ENCODE measurements around the gene NAA25. TPM values are rescaled to one million over a fixed set of nuclear protein-coding genes. Genes with fewer than 3 reads are reported as not detected.

NAA25 gene
- total and polyA plus RNA-seq, 8 donors: 17.3 to 33.9 (median 25.9) TPM

DNA sequence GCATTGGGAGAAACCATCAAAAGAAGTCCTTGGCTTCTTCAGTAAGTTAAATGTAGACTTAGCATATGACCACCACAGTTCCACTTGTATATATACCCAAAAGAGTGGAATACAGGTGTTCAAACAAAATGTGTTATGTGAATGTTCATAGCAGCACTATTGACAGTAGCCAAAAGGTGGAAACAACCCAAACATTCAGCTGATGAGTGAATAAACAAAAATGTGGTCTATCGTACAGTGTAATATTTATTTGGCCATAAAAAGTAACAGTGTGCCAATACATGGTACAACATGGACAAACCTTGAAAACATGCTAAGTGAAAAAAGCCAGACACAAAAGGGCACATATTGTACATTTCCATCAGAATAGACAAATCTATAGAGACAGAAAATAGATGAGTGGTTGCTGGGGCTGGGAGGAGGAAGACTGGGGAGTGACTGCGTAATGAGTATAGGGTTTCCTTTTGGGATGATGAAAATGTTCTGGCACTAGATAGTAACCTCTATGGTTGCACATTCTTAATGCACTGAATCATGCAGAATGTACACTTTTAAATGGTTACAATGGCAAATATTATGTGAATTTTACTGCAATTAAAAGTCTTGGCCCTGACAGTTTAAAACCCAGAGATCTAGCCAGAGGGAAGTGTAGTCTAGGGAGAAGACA, 89.9 kb downstream of the NAA25 start:
- peaks cover 9 to 55% of the 10 kb centered on the region in 2 donors for H3K4me1 ChIP-seq
- intact Hi-C loops (cut with DNase I): no loop called here
- DNase-seq: no peak
- no peak for ATAC-seq
- peaks cover 0 to 53% of the 10 kb centered on the region in 2 donors for H3K36me3 ChIP-seq
- no peaks in the 10 kb centered on the region for H3K27me3 ChIP-seq
- TF ChIP-seq, protein P1, sequence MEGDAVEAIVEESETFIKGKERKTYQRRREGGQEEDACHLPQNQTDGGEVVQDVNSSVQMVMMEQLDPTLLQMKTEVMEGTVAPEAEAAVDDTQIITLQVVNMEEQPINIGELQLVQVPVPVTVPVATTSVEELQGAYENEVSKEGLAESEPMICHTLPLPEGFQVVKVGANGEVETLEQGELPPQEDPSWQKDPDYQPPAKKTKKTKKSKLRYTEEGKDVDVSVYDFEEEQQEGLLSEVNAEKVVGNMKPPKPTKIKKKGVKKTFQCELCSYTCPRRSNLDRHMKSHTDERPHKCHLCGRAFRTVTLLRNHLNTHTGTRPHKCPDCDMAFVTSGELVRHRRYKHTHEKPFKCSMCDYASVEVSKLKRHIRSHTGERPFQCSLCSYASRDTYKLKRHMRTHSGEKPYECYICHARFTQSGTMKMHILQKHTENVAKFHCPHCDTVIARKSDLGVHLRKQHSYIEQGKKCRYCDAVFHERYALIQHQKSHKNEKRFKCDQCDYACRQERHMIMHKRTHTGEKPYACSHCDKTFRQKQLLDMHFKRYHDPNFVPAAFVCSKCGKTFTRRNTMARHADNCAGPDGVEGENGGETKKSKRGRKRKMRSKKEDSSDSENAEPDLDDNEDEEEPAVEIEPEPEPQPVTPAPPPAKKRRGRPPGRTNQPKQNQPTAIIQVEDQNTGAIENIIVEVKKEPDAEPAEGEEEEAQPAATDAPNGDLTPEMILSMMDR (IDR thresholded peaks at IDR 0.05): no peak
- H3K4me3 ChIP-seq: no peak overlapping the region
- no peaks in the 10 kb centered on the region for H3K9me3 ChIP-seq
- H3K27ac ChIP-seq: no peak overlapping the region

DNA sequence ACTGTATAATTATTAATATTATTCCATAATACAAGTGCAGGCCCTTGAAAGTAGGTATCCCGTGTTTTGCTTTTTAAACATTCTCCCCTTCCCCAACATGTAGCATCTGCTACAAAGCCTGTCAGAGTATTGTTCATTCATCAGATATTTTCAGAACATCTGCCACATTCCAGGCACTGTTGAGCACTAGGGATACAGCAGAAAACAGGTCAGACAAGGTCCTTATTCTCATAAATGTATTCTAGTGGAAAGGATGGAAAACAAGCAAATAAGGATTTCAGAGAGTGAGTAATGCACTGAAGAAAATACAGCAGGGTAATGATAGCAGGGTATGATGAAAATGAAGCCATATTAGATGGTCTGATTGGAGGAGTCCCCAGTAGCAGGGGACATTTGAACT, 91.5 kb downstream of the NAA25 start:
- no peak overlapping the region for H3K27ac ChIP-seq

DNA sequence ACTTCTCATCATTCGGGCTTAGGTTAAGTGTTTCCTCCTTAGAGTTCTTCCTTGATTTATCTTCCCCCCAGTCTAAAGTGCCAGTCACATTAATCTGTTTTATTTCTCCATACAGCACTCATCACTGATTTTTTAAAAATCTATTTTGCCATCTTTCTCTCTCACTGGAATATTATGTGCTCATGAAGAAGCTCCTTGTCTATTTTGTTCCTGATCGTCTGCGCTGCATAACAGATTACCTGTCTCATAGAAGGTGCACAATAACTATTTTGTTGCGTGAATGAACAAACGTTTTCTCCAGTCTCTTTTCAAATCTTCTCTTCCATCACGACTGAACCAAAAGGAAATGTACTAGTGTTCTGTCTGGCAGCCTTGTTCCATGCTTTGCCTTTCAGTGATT, 92.6 kb downstream of the NAA25 start:
- Histone ChIP-seq H3K4me3 (no peak overlapping the region), H3K4me1 (peaks cover 18 to 69% of the 10 kb centered on the region in 2 donors), H3K36me3 (peaks cover 0 to 25% of the 10 kb centered on the region in 2 donors), H3K27me3 (no peaks in the 10 kb centered on the region), H3K27ac (peak overlapping the region in 1 of 2 donors; percentile 96), H3K9me3 (no peaks in the 10 kb centered on the region)
- TF ChIP-seq, protein P1 (IDR thresholded peaks at IDR 0.05): no peak
- DNase-seq (no peak), ATAC-seq (no peak)
- intact Hi-C loops (cut with DNase I): no loop called here

More for the DNA sequence above, 91.5 kb downstream of the NAA25 start:
- no peak for DNase-seq
- Histone ChIP-seq H3K4me3 (no peak overlapping the region), H3K9me3 (no peaks in the 10 kb centered on the region), H3K27me3 (no peaks in the 10 kb centered on the region), H3K36me3 (peaks cover 0 to 36% of the 10 kb centered on the region in 2 donors), H3K4me1 (peaks cover 12 to 60% of the 10 kb centered on the region in 2 donors)
- ATAC-seq: no peak
- TF ChIP-seq, protein P1 (IDR thresholded peaks at IDR 0.05): no peak
- intact Hi-C loops (cut with DNase I): no loop called here

DNA sequence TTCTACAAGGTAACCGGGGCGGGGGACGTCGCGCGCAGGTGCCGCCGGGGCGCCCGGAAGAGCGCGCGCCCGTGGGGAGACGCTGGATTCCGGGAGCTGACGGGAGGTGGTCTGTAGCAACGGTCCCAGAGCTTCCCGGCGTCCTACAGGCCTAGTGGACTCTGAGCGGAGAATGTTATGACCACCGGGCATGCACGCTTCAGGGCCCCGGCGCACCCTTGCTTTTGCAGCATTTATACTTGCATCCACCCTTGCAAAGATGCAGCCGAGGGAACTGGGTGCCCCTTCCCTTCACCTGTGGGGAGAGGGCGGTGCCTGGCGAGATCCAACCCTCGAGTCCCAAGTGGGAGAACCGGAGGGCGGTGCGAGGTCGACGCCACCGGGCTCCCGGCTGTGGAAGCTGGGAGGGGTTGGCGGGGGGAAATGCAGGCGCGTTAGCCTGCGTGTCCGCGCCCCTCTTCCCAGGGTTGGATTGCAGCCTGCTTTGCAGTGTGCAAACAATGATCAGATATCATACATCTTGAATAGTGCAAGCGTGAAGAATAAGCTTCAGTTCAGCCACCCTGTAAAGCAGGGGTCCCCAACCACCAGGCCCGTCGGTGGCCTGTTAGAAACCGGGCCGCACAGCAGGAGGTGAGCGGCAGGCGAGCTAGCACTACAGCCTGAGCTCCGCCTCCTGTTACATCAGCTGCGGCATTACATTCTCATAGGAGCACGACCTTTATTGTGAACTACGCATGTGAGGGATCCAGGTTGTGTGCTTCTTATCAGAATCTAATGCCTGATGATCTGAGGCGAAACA, 94.8 kb downstream of the NAA25 start:
- ATAC-seq: peak; percentile 60

More for the DNA sequence above, 94.8 kb downstream of the NAA25 start:
- Histone ChIP-seq H3K27me3 (no peaks in the 10 kb centered on the region), H3K36me3 (peaks cover 0 to 9% of the 10 kb centered on the region in 2 donors), H3K9me3 (no peaks in the 10 kb centered on the region), H3K4me1 (peaks cover 18 to 61% of the 10 kb centered on the region in 2 donors), H3K27ac (peak overlapping the region; percentile 83 to 96), H3K4me3 (peak overlapping the region; percentile 71 to 89)
- peak in 3 of 4 donors; percentile 44 to 89 (median 69) for DNase-seq
- intact Hi-C loops (cut with DNase I): no loop called here
- TF ChIP-seq, protein P1 (IDR thresholded peaks at IDR 0.05): no peak

All from left lung (tissue), 10 donors.